ENCODE data around the gene TMEM132D. TPM values are rescaled to one million over a fixed set of nuclear protein-coding genes. Genes with fewer than 3 reads are reported as not detected.

The TMEM132D gene
- total RNA-seq, 1 donor from 2014 or later: 0.19 TPM

DNA sequence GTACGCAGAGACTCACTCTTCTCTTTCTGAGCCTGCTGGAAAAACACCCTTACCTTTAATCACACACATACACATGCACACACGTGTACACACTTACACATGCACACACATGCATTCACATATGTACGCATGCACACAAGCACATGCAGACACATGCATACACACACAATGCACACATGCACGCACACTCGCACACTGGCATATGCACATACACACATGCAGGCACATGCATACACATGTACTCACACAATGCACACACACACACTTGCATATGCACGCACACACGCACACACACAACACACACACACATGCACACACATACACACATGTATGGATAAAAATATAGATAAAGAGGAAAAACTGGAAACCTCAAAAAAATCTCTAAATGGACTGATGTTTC, 801.6 kb downstream of the TMEM132D start:
- Mint-ChIP-seq H3K4me3 (no peak overlapping the region), H3K36me3 (ENCODE audit: low read depth) (no peaks in the 10 kb centered on the region), H3K27me3 (ENCODE audit: low read depth) (peaks cover 9% of the 10 kb centered on the region), H3K4me1 (no peaks in the 10 kb centered on the region), H3K9me3 (no peaks in the 10 kb centered on the region), H3K27ac (ENCODE audit: unreplicated experiment) (no peak overlapping the region)
- DNase-seq (ENCODE audit: low read depth, low spot score): no peak
- TF ChIP-seq, protein P1, sequence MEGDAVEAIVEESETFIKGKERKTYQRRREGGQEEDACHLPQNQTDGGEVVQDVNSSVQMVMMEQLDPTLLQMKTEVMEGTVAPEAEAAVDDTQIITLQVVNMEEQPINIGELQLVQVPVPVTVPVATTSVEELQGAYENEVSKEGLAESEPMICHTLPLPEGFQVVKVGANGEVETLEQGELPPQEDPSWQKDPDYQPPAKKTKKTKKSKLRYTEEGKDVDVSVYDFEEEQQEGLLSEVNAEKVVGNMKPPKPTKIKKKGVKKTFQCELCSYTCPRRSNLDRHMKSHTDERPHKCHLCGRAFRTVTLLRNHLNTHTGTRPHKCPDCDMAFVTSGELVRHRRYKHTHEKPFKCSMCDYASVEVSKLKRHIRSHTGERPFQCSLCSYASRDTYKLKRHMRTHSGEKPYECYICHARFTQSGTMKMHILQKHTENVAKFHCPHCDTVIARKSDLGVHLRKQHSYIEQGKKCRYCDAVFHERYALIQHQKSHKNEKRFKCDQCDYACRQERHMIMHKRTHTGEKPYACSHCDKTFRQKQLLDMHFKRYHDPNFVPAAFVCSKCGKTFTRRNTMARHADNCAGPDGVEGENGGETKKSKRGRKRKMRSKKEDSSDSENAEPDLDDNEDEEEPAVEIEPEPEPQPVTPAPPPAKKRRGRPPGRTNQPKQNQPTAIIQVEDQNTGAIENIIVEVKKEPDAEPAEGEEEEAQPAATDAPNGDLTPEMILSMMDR (conservative IDR thresholded peaks at IDR 0.05): no peak

DNA sequence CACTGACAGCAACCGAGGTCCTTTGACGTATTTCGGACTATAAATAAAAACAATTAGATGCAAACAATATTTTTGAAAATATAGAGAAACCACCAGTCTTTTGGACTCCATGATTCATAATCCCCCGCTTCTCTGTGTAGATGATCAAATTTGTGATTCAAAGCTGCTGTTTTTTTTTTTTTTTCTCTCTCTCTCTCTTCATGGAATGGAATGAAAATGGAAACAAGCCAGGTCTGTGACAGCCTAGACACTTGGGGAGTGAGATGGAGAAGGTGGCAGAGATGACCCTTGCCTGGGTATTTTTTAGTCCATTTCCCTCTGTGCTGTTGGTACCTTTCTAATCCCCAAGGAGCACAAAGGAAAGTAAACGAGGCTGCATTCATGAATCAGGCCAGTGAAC, 802.0 kb downstream of the TMEM132D start:
- Mint-ChIP-seq H3K27ac (ENCODE audit: unreplicated experiment) (no peak overlapping the region), H3K27me3 (ENCODE audit: low read depth) (peaks cover 7% of the 10 kb centered on the region), H3K36me3 (ENCODE audit: low read depth) (no peaks in the 10 kb centered on the region), H3K4me1 (no peaks in the 10 kb centered on the region), H3K4me3 (no peak overlapping the region), H3K9me3 (no peaks in the 10 kb centered on the region)
- DNase-seq (ENCODE audit: low read depth, low spot score): no peak
- TF ChIP-seq, protein P1 (conservative IDR thresholded peaks at IDR 0.05): no peak

DNA sequence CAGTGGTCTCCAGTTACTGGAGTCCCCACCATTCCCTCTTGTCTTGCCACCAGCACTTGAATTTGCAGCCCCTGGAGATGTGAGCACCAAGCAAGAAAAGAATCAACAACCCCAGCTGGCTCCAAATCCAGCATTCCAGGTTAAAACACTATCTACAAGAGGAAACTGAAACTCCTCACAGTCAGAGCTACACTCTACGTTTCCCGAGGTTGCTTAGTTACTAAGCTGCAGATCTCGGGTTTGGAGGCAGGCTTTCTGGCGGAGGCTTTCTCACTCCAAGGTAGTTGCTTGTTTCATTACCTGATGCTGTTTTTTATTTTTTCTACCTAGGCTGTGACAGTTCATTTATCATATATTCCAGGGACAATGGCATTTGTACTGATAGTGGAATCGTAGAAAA, 802.4 kb downstream of the TMEM132D start:
- H3K9me3 Mint-ChIP-seq: no peaks in the 10 kb centered on the region
- H3K36me3 Mint-ChIP-seq (ENCODE audit: low read depth): no peaks in the 10 kb centered on the region
- DNase-seq (ENCODE audit: low read depth, low spot score): no peak
- no peak overlapping the region for H3K27ac Mint-ChIP-seq (ENCODE audit: unreplicated experiment)
- H3K4me3 Mint-ChIP-seq: no peak overlapping the region
- no peaks in the 10 kb centered on the region for H3K4me1 Mint-ChIP-seq
- peaks cover 7% of the 10 kb centered on the region for H3K27me3 Mint-ChIP-seq (ENCODE audit: low read depth)
- TF ChIP-seq, protein P1 (conservative IDR thresholded peaks at IDR 0.05): no peak

DNA sequence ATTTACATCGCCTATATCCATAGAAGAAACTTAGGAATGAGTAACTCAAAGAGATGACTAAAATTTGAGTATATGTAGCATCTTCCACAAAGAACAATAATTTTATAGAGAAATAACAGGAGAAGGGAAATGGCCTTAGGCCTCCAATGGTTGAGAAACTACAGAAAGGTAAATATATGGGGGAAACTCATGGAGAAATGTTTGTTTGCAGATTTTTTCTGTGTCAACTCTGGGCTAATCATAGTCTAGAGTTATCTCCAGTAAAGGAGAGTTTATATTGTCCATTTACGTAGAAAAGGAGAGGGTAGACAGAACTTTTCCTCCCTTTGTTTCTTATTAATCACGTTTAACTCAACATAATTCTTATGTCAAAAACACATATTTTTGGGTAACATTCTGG, 806.4 kb downstream of the TMEM132D start:
- TF ChIP-seq, protein P1 (conservative IDR thresholded peaks at IDR 0.05): no peak
- Mint-ChIP-seq H3K36me3 (ENCODE audit: low read depth) (no peaks in the 10 kb centered on the region), H3K27ac (ENCODE audit: unreplicated experiment) (no peak overlapping the region), H3K9me3 (no peaks in the 10 kb centered on the region), H3K27me3 (ENCODE audit: low read depth) (peaks cover 4% of the 10 kb centered on the region), H3K4me1 (no peaks in the 10 kb centered on the region), H3K4me3 (no peak overlapping the region)
- no peak for DNase-seq (ENCODE audit: low read depth, low spot score)

DNA sequence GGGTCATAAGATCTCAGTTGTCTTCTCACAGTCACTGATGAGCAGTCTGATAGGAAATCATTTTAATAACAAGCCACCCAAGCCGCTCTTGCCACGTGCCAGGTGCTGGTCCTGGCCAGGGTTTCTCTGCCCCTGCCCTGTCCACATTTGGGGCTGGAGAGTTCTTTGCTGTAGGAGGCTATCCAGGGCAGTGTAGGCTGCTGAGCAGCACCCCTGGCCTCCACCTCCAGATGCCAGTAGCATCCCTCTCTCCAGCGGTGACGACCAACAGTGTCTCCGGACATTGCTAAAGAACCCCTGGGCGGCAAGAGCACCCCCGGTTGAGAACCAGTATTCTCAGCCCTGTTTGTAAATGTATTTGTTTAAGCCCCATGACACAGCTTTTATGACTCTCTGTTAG, 806.9 kb downstream of the TMEM132D start:
- TF ChIP-seq, protein P1 (conservative IDR thresholded peaks at IDR 0.05): no peak
- H3K4me3 Mint-ChIP-seq: no peak overlapping the region
- peaks cover 4% of the 10 kb centered on the region for H3K27me3 Mint-ChIP-seq (ENCODE audit: low read depth)
- H3K36me3 Mint-ChIP-seq (ENCODE audit: low read depth): no peaks in the 10 kb centered on the region
- H3K27ac Mint-ChIP-seq (ENCODE audit: unreplicated experiment): no peak overlapping the region
- no peaks in the 10 kb centered on the region for H3K4me1 Mint-ChIP-seq
- no peak for DNase-seq (ENCODE audit: low read depth, low spot score)
- no peaks in the 10 kb centered on the region for H3K9me3 Mint-ChIP-seq

DNA sequence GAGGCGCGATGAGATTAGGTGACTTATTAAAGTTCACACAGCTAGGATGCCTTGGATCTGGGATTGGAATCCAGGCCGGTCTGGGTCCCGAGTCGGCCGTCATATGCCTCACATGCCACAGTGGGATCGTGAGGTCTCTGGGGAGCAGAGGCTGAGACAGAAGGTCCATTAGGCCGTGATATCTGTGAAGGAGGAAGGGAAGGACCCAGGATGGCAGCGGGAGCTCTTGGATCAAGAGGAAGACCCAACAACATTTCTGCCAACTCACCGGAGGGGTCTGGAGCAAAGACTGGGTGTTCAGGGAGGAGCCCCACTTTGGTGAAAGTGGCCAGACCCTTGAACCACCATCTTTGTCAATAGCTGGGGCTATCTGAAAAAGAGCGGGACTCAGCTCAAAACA, 807.6 kb downstream of the TMEM132D start:
- H3K4me3 Mint-ChIP-seq: no peak overlapping the region
- no peak for DNase-seq (ENCODE audit: low read depth, low spot score)
- H3K27me3 Mint-ChIP-seq (ENCODE audit: low read depth): peaks cover 3% of the 10 kb centered on the region
- H3K27ac Mint-ChIP-seq (ENCODE audit: unreplicated experiment): no peak overlapping the region
- H3K9me3 Mint-ChIP-seq: no peaks in the 10 kb centered on the region
- H3K36me3 Mint-ChIP-seq (ENCODE audit: low read depth): no peaks in the 10 kb centered on the region
- TF ChIP-seq, protein P1 (conservative IDR thresholded peaks at IDR 0.05): no peak
- H3K4me1 Mint-ChIP-seq: no peaks in the 10 kb centered on the region

Data from neural crest cell (in vitro differentiated cells).